Esophagus muscularis mucosa (tissue), 4 donors: ENCODE results near the gene NSD2. TPM values are rescaled to one million over a fixed set of nuclear protein-coding genes. Genes with fewer than 3 reads are reported as not detected.

ENCODE experiments used
- DNase-seq: peaks from one replicate; pipeline ENCODE4 v3.0.0-alpha.2; 2017; ENCODE audit errors: extremely low spot score
- H3K27ac ChIP-seq, 4 donors: fragments of 200-600 bp; sonication (generic); replicated peaks in 1 of 4; 1 replicate in 3 of 4; 2 replicates in 1 of 4; pipeline ENCODE4 v1.5.1; 2016 to 2019; ENCODE audit warnings: mild to moderate bottlenecking in 1 of 4
- H3K27me3 ChIP-seq, 4 donors: fragments of 200-600 bp; sonication (generic); one replicate each; pipeline versions ENCODE4 v1.5.1 to v1.6.0; 2016 to 2019
- H3K36me3 ChIP-seq, 4 donors: fragments of 200-600 bp; sonication (generic); one replicate each; pipeline ENCODE4 v1.5.1; 2016 to 2019
- H3K4me1 ChIP-seq, 4 donors: fragments of 200-600 bp; sonication (generic); one replicate each; pipeline ENCODE4 v1.5.1; 2016 to 2019
- H3K4me3 ChIP-seq, 4 donors: fragments of 200-600 bp; sonication (generic); 1 replicate in 2 of 4; 2 replicates in 2 of 4; pipeline ENCODE4 v1.5.1; 2016 to 2019; ENCODE audit warnings: mild to moderate bottlenecking in 4 of 4, moderate library complexity in 1 of 4
- H3K9me3 ChIP-seq, 4 donors: fragments of 200-600 bp; sonication (generic); 1 replicate in 3 of 4; 2 replicates in 1 of 4; pipeline ENCODE4 v1.5.1; 2016 to 2019
- CTCF ChIP-seq, 3 experiments: fragments of 200-600 bp in 2 of 3; fragments of 450-650 bp in 1 of 3; sonication (generic) in 2 of 3; IDR thresholded peaks; one replicate each; pipeline ENCODE4 v1.5.1; 2017 to 2019; ENCODE audit warnings: antibody characterized with exemption in 3 of 3, mild to moderate bottlenecking in 2 of 3, moderate library complexity in 1 of 3
- EP300 ChIP-seq: sonication (generic); formaldehyde crosslinking; IDR thresholded peaks from one replicate; pipeline ENCODE4 v1.6.1; 2017; ENCODE audit warnings: antibody characterized with exemption
- POLR2A ChIP-seq: fragments of 450-650 bp; IDR thresholded peaks from one replicate; pipeline ENCODE4 v1.6.1; 2017; ENCODE audit warnings: antibody characterized with exemption, moderate library complexity, mild to moderate bottlenecking, low read depth
- POLR2AphosphoS5 ChIP-seq, 2 donors: sonication (generic); formaldehyde crosslinking; IDR thresholded peaks; one replicate each; pipeline ENCODE4 v1.6.1; 2017; ENCODE audit warnings: antibody characterized with exemption in 2 of 2
- WGBS: methylation state at CpG from one replicate; pipeline ENCODE4 v1.1.5; 2018; 5-methylcytosine and 5-hydroxymethylcytosine counted together
- intact Hi-C: fragments of 100-400 bp; cut with DNase I; formaldehyde crosslinking; loops from one replicate; pipeline ENCODE4 v1.15.1; 2023
- total RNA-seq, 4 donors: library from RNA; depleted of rRNA; stranded (reverse); fragments of >200 nt; gene quantifications; one replicate each; pipeline versions ENCODE4 v1.1.0 to v1.2.1, GENCODE V29; 2016

NSD2 gene
- total RNA-seq, 4 donors from 2014 or later: 31.8 to 44.2 (median 37.5) TPM

GRCh38 chr4:1961038-1961437, 89.8 kb downstream of the NSD2 start:
- Histone ChIP-seq H3K27me3 (no peaks in the 10 kb centered on the region), H3K36me3 (peaks cover 42 to 85% (median 72%) of the 10 kb centered on the region in 4 donors), H3K4me3 (no peak overlapping the region), H3K9me3 (no peaks in the 10 kb centered on the region), H3K27ac (no peak overlapping the region), H3K4me1 (peaks cover 0 to 5% (median 2%) of the 10 kb centered on the region in 4 donors)
- intact Hi-C loops: no loop called here
- TF ChIP-seq EP300 (no peak), POLR2A (no peak), CTCF (IDR thresholded peaks at IDR 0.05) (no peak), POLR2AphosphoS5 (IDR thresholded peaks at IDR 0.05) (no peak)
- 96% methylated on average over 15 of the region's 15 CpGs for WGBS
- no peak for DNase-seq

- 67% methylated on average over 4 of the region's 4 CpGs for WGBS
- intact Hi-C loops: no loop called here
- H3K9me3 ChIP-seq: no peaks in the 10 kb centered on the region
- no peaks in the 10 kb centered on the region for H3K27me3 ChIP-seq
- peaks cover 42 to 80% (median 69%) of the 10 kb centered on the region in 4 donors for H3K36me3 ChIP-seq
- H3K27ac ChIP-seq: no peak overlapping the region
- peaks cover 0 to 5% (median 2%) of the 10 kb centered on the region in 4 donors for H3K4me1 ChIP-seq
- H3K4me3 ChIP-seq: no peak overlapping the region
- no peak for TF ChIP-seq POLR2AphosphoS5 (IDR thresholded peaks at IDR 0.05)
- TF ChIP-seq EP300: no peak
- no peak for TF ChIP-seq POLR2A
- no peak for TF ChIP-seq CTCF (IDR thresholded peaks at IDR 0.05)
- no peak for DNase-seq
These were observed 90.4 kb downstream of the NSD2 start for GRCh38 chr4:1961563-1961962.

- H3K36me3 ChIP-seq: peaks cover 40 to 72% (median 63%) of the 10 kb centered on the region in 4 donors
- DNase-seq: no peak
- H3K27ac ChIP-seq: no peak overlapping the region
- intact Hi-C loops: no loop called here
- H3K27me3 ChIP-seq: no peaks in the 10 kb centered on the region
- peaks cover 0 to 5% (median 2%) of the 10 kb centered on the region in 4 donors for H3K4me1 ChIP-seq
- no peaks in the 10 kb centered on the region for H3K9me3 ChIP-seq
- no peak for TF ChIP-seq POLR2A
- no peak for TF ChIP-seq POLR2AphosphoS5 (IDR thresholded peaks at IDR 0.05)
- TF ChIP-seq EP300: no peak
- no peak for TF ChIP-seq CTCF (IDR thresholded peaks at IDR 0.05)
- WGBS: 90% methylated on average over 4 of the region's 4 CpGs
- no peak overlapping the region for H3K4me3 ChIP-seq
These were observed 91.8 kb downstream of the NSD2 start for GRCh38 chr4:1962980-1963379.

- Histone ChIP-seq H3K27ac (no peak overlapping the region), H3K9me3 (no peaks in the 10 kb centered on the region), H3K36me3 (peaks cover 31 to 68% (median 57%) of the 10 kb centered on the region in 4 donors), H3K27me3 (no peaks in the 10 kb centered on the region), H3K4me3 (no peak overlapping the region), H3K4me1 (peaks cover 0 to 5% (median 0%) of the 10 kb centered on the region in 4 donors)
- no peak for DNase-seq
- TF ChIP-seq EP300 (no peak), POLR2A (no peak), CTCF (IDR thresholded peaks at IDR 0.05) (no peak), POLR2AphosphoS5 (IDR thresholded peaks at IDR 0.05) (no peak)
- 68% methylated on average over 5 of the region's 6 CpGs for WGBS
- intact Hi-C loops: no loop called here
These were observed 93.2 kb downstream of the NSD2 start for GRCh38 chr4:1964443-1964842.

DNA sequence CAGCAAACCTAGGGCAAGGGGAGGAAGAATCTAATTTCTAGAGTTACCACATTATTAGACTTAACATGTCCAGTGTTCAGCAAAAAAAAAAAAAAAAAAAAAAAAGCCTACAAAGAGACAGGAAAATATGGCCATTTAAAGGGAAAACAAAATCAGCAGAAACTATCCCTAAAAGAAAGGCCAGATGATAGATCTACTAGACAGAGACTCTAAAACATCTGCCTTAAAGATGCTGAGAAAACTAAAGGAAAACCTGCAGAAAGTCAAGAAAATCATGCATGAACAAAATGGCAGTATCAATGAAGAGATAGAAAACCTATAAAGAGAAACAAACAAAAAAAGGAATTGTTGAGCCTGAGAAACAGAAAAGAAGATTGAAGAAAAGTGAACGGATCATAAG, 93.8 kb downstream of the NSD2 start:
- no peaks in the 10 kb centered on the region for H3K9me3 ChIP-seq
- H3K4me1 ChIP-seq: peaks cover 0 to 3% (median 0%) of the 10 kb centered on the region in 4 donors
- H3K36me3 ChIP-seq: peaks cover 26 to 67% (median 53%) of the 10 kb centered on the region in 4 donors
- no peak overlapping the region for H3K4me3 ChIP-seq
- TF ChIP-seq CTCF (IDR thresholded peaks at IDR 0.05) (no peak), EP300 (no peak), POLR2AphosphoS5 (IDR thresholded peaks at IDR 0.05) (no peak), POLR2A (no peak)
- H3K27ac ChIP-seq: no peak overlapping the region
- H3K27me3 ChIP-seq: no peaks in the 10 kb centered on the region
- no peak for DNase-seq
- intact Hi-C loops: no loop called here
- WGBS: 95% methylated on average over 1 of the region's 1 CpG
